Measurements from ENCODE around the gene GSTM3. TPM values are rescaled to one million over a fixed set of nuclear protein-coding genes. Genes with fewer than 3 reads are reported as not detected.

GSTM3 gene
- total and polyA plus RNA-seq, 2 of the 13 experiments (the other 11 are each of a cell fraction or from before 2014, with no cell fraction given), result 127 to 142 TPM

GRCh38 chr1:109739738-109740614, 862 bp downstream of the GSTM3 start (continued):
- TF ChIP-seq THAP9 (CRISPR knock-in tag; IDR thresholded peaks at IDR 0.05; ENCODE audit: borderline replicate concordance) (peak; percentile 42; the same call in 1 of the 2 replicates), IKZF4 (CRISPR knock-in tag; IDR thresholded peaks at IDR 0.05; ENCODE audit: borderline replicate concordance, low read depth, not compliant biosample characterization) (peak; percentile 24), ZNF292 (CRISPR knock-in tag; IDR thresholded peaks at IDR 0.05; ENCODE audit: borderline replicate concordance, low read depth) (peak; percentile 11; the same call in 1 of the 2 replicates), ZFX (CRISPR knock-in tag; IDR thresholded peaks at IDR 0.05; ENCODE audit: low read depth) (peak; percentile 74), MATR3 (CRISPR knock-in tag; IDR thresholded peaks at IDR 0.05) (no peak), TBX3 (IDR thresholded peaks at IDR 0.05; ENCODE audit: borderline replicate concordance) (no peak), NFE2L2 (IDR thresholded peaks at IDR 0.05; ENCODE audit: low read length) (no peak), ISX (CRISPR knock-in tag; conservative IDR thresholded peaks at IDR 0.05) (no peak), GPN1 (CRISPR knock-in tag; IDR thresholded peaks at IDR 0.05; ENCODE audit: borderline replicate concordance) (no peak), ZBTB8A (CRISPR knock-in tag; IDR thresholded peaks at IDR 0.05; ENCODE audit: borderline replicate concordance, low read depth) (peak; percentile 69; the same call in 1 of the 2 replicates), FOXC1 (CRISPR knock-in tag; IDR thresholded peaks at IDR 0.05; ENCODE audit: borderline replicate concordance) (peak; percentile 84), ZNF276 (CRISPR knock-in tag; IDR thresholded peaks at IDR 0.05; ENCODE audit: low read depth) (peak; percentile 80; the same call in 1 of the 2 replicates), ARNT2 (CRISPR knock-in tag; IDR thresholded peaks at IDR 0.05; ENCODE audit: low read depth) (peak; percentile 75), MED1 (CRISPR knock-in tag; IDR thresholded peaks at IDR 0.05) (0 out of 2 replicates have a peak, but pooled peaks have one; percentile 16), KDM4B (CRISPR knock-in tag; IDR thresholded peaks at IDR 0.05) (no peak), MTF1 (CRISPR knock-in tag; IDR thresholded peaks at IDR 0.05) (no peak), NFRKB (IDR thresholded peaks at IDR 0.05) (no peak), ONECUT2 (CRISPR knock-in tag; IDR thresholded peaks at IDR 0.05) (no peak), XBP1 (CRISPR knock-in tag; IDR thresholded peaks at IDR 0.05) (no peak)

Measured in HepG2 (cell line).